ENCODE data around the gene LENEP.

The LENEP gene

GRCh38 chr1:155000726-155001424 is 7.5 kb downstream of the LENEP start:
- peak overlapping the region; percentile 67 for H3K27ac ChIP-seq (ENCODE audit: low read depth, low read length)
- peaks cover 31% of the 10 kb centered on the region for H3K79me2 ChIP-seq (ENCODE audit: control insufficient read depth, insufficient read depth, low read length, unreplicated experiment)
- peak overlapping the region; percentile 82 for H3K4me3 ChIP-seq (ENCODE audit: low read depth, low read length)
- no peaks in the 10 kb centered on the region for H3K36me3 ChIP-seq (ENCODE audit: insufficient read depth, low read length)
- no peak overlapping the region for H2AFZ ChIP-seq (ENCODE audit: low read length, unreplicated experiment)
- H3K27me3 ChIP-seq (ENCODE audit: insufficient read depth, low read length): no peaks in the 10 kb centered on the region
- H3K4me1 ChIP-seq (ENCODE audit: control insufficient read depth, insufficient read depth, low read length, unreplicated experiment): peaks cover 27% of the 10 kb centered on the region

GRCh38 chr1:155001425-155001674 is 8.0 kb downstream of the LENEP start:
- Histone ChIP-seq H3K27ac (ENCODE audit: low read depth, low read length) (peak overlapping the region; percentile 67), H3K79me2 (ENCODE audit: control insufficient read depth, insufficient read depth, low read length, unreplicated experiment) (peaks cover 36% of the 10 kb centered on the region), H3K36me3 (ENCODE audit: insufficient read depth, low read length) (no peaks in the 10 kb centered on the region), H3K27me3 (ENCODE audit: insufficient read depth, low read length) (no peaks in the 10 kb centered on the region), H3K4me3 (ENCODE audit: low read depth, low read length) (peak overlapping the region; percentile 82), H3K4me1 (ENCODE audit: control insufficient read depth, insufficient read depth, low read length, unreplicated experiment) (peaks cover 32% of the 10 kb centered on the region), H2AFZ (ENCODE audit: low read length, unreplicated experiment) (no peak overlapping the region)

- H3K4me3 ChIP-seq (ENCODE audit: low read depth, low read length): peak overlapping the region; percentile 82
- no peak overlapping the region for H2AFZ ChIP-seq (ENCODE audit: low read length, unreplicated experiment)
- H3K36me3 ChIP-seq (ENCODE audit: insufficient read depth, low read length): no peaks in the 10 kb centered on the region
- peaks cover 33% of the 10 kb centered on the region for H3K4me1 ChIP-seq (ENCODE audit: control insufficient read depth, insufficient read depth, low read length, unreplicated experiment)
- H3K27me3 ChIP-seq (ENCODE audit: insufficient read depth, low read length): no peaks in the 10 kb centered on the region
- peak overlapping the region; percentile 67 for H3K27ac ChIP-seq (ENCODE audit: low read depth, low read length)
- H3K79me2 ChIP-seq (ENCODE audit: control insufficient read depth, insufficient read depth, low read length, unreplicated experiment): peaks cover 41% of the 10 kb centered on the region
These were observed 8.5 kb downstream of the LENEP start for GRCh38 chr1:155001675-155002463.

GRCh38 chr1:155002464-155003226 is 9.3 kb downstream of the LENEP start, which contains the start of gene ZBTB7B:
TSS of gene ZBTB7B (plus strand) at chr1:155002802. CDS start at chr1:155014661, 11,859 bp downstream.
- Histone ChIP-seq H3K79me2 (ENCODE audit: control insufficient read depth, insufficient read depth, low read length, unreplicated experiment) (peaks cover 49% of the 10 kb centered on the region), H3K27me3 (ENCODE audit: insufficient read depth, low read length) (no peaks in the 10 kb centered on the region), H3K4me3 (ENCODE audit: low read depth, low read length) (peak within 1 kb of the TSS; percentile 93), H3K36me3 (ENCODE audit: insufficient read depth, low read length) (no peaks in the 10 kb centered on the region), H3K27ac (ENCODE audit: low read depth, low read length) (peak within 1 kb of the TSS; percentile 76), H2AFZ (ENCODE audit: low read length, unreplicated experiment) (no peak within 1 kb of the TSS), H3K4me1 (ENCODE audit: control insufficient read depth, insufficient read depth, low read length, unreplicated experiment) (peaks cover 33% of the 10 kb centered on the region)

- Histone ChIP-seq H3K27ac (ENCODE audit: low read depth, low read length) (peak overlapping the region; percentile 76), H3K4me3 (ENCODE audit: low read depth, low read length) (peak overlapping the region; percentile 93), H3K4me1 (ENCODE audit: control insufficient read depth, insufficient read depth, low read length, unreplicated experiment) (peaks cover 33% of the 10 kb centered on the region), H3K36me3 (ENCODE audit: insufficient read depth, low read length) (no peaks in the 10 kb centered on the region), H3K27me3 (ENCODE audit: insufficient read depth, low read length) (no peaks in the 10 kb centered on the region), H2AFZ (ENCODE audit: low read length, unreplicated experiment) (no peak overlapping the region), H3K79me2 (ENCODE audit: control insufficient read depth, insufficient read depth, low read length, unreplicated experiment) (peaks cover 53% of the 10 kb centered on the region)
These were observed 9.9 kb downstream of the LENEP start for GRCh38 chr1:155003227-155003765.

- no peak overlapping the region for H2AFZ ChIP-seq (ENCODE audit: low read length, unreplicated experiment)
- peak overlapping the region; percentile 76 for H3K27ac ChIP-seq (ENCODE audit: low read depth, low read length)
- H3K4me1 ChIP-seq (ENCODE audit: control insufficient read depth, insufficient read depth, low read length, unreplicated experiment): peaks cover 33% of the 10 kb centered on the region
- H3K27me3 ChIP-seq (ENCODE audit: insufficient read depth, low read length): no peaks in the 10 kb centered on the region
- H3K4me3 ChIP-seq (ENCODE audit: low read depth, low read length): peak overlapping the region; percentile 93
- H3K79me2 ChIP-seq (ENCODE audit: control insufficient read depth, insufficient read depth, low read length, unreplicated experiment): peaks cover 59% of the 10 kb centered on the region
- H3K36me3 ChIP-seq (ENCODE audit: insufficient read depth, low read length): no peaks in the 10 kb centered on the region
These were observed 10.5 kb downstream of the LENEP start for GRCh38 chr1:155003766-155004351.

- peak overlapping the region; percentile 76 for H3K27ac ChIP-seq (ENCODE audit: low read depth, low read length)
- peaks cover 33% of the 10 kb centered on the region for H3K4me1 ChIP-seq (ENCODE audit: control insufficient read depth, insufficient read depth, low read length, unreplicated experiment)
- peaks cover 62% of the 10 kb centered on the region for H3K79me2 ChIP-seq (ENCODE audit: control insufficient read depth, insufficient read depth, low read length, unreplicated experiment)
- H2AFZ ChIP-seq (ENCODE audit: low read length, unreplicated experiment): no peak overlapping the region
- H3K36me3 ChIP-seq (ENCODE audit: insufficient read depth, low read length): no peaks in the 10 kb centered on the region
- no peaks in the 10 kb centered on the region for H3K27me3 ChIP-seq (ENCODE audit: insufficient read depth, low read length)
- H3K4me3 ChIP-seq (ENCODE audit: low read depth, low read length): peak overlapping the region; percentile 93
These were observed 11.1 kb downstream of the LENEP start for GRCh38 chr1:155004352-155005075.

- peak overlapping the region; percentile 76 for H3K27ac ChIP-seq (ENCODE audit: low read depth, low read length)
- no peaks in the 10 kb centered on the region for H3K27me3 ChIP-seq (ENCODE audit: insufficient read depth, low read length)
- H3K4me1 ChIP-seq (ENCODE audit: control insufficient read depth, insufficient read depth, low read length, unreplicated experiment): peaks cover 24% of the 10 kb centered on the region
- peak overlapping the region; percentile 93 for H3K4me3 ChIP-seq (ENCODE audit: low read depth, low read length)
- peaks cover 69% of the 10 kb centered on the region for H3K79me2 ChIP-seq (ENCODE audit: control insufficient read depth, insufficient read depth, low read length, unreplicated experiment)
- H2AFZ ChIP-seq (ENCODE audit: low read length, unreplicated experiment): no peak overlapping the region
- no peaks in the 10 kb centered on the region for H3K36me3 ChIP-seq (ENCODE audit: insufficient read depth, low read length)
These were observed 12.0 kb downstream of the LENEP start for GRCh38 chr1:155005076-155006011.

GRCh38 chr1:155006601-155007101 is 13.3 kb downstream of the LENEP start:
- H3K79me2 ChIP-seq (ENCODE audit: control insufficient read depth, insufficient read depth, low read length, unreplicated experiment): peaks cover 76% of the 10 kb centered on the region
- no peak overlapping the region for H2AFZ ChIP-seq (ENCODE audit: low read length, unreplicated experiment)
- H3K4me3 ChIP-seq (ENCODE audit: low read depth, low read length): no peak overlapping the region
- H3K27ac ChIP-seq (ENCODE audit: low read depth, low read length): no peak overlapping the region
- no peaks in the 10 kb centered on the region for H3K27me3 ChIP-seq (ENCODE audit: insufficient read depth, low read length)
- H3K36me3 ChIP-seq (ENCODE audit: insufficient read depth, low read length): no peaks in the 10 kb centered on the region
- H3K4me1 ChIP-seq (ENCODE audit: control insufficient read depth, insufficient read depth, low read length, unreplicated experiment): peaks cover 32% of the 10 kb centered on the region

All from ACC112 (cell line).